Fibroblast of villous mesenchyme (primary cell): ENCODE measurements around the gene NAA16. TPM values are rescaled to one million over a fixed set of nuclear protein-coding genes. Genes with fewer than 3 reads are reported as not detected.
A peak's percentile ranks its signal among the peaks of the same experiment; 100 is the strongest.

Experiments used
- DNase-seq: peaks from one replicate; pipeline ENCODE4 v3.0.0-alpha.2; 2010; ENCODE audit warnings: low read depth
- H3K4me3 ChIP-seq: 2 replicates; pipeline ENCODE4 v1.5.1; 2011; ENCODE audit warnings: low read depth, mild to moderate bottlenecking, low read length
- CTCF ChIP-seq: IDR thresholded peaks from 2 replicates; pipeline ENCODE4 v1.5.1; 2012; ENCODE audit warnings: low read depth, mild to moderate bottlenecking, low read length; ENCODE audit not compliant: insufficient read depth
- total RNA-seq: library from RNA; depleted of rRNA; stranded (reverse); fragments of >200 nt; gene quantifications from 2 replicates; pipeline ENCODE4 v1.2.3, GENCODE V29; 2012

NAA16 gene
- total RNA-seq, 1 donor: 24.2 TPM

- DNase-seq: no peak
- TF ChIP-seq CTCF: no peak
- H3K4me3 ChIP-seq: no peak overlapping the region
Observed at GRCh38 chr13:41388143-41388881, 77.2 kb downstream of the NAA16 start.

- no peak for TF ChIP-seq CTCF
- DNase-seq: peak; percentile 21
- H3K4me3 ChIP-seq: no peak overlapping the region
Observed at GRCh38 chr13:41389580-41389979, 78.5 kb downstream of the NAA16 start.

- H3K4me3 ChIP-seq: no peak overlapping the region
- TF ChIP-seq CTCF: no peak
Observed at GRCh38 chr13:41394166-41394565, 83.1 kb downstream of the NAA16 start.

GRCh38 chr13:41398494-41399170, 87.6 kb downstream of the NAA16 start:
- TF ChIP-seq CTCF: no peak
- H3K4me3 ChIP-seq: no peak overlapping the region
- DNase-seq: no peak

More at GRCh38 chr13:41394166-41394565, 83.1 kb downstream of the NAA16 start:
- DNase-seq: no peak

GRCh38 chr13:41401366-41401765, 90.3 kb downstream of the NAA16 start:
- DNase-seq: no peak
- peak; percentile 5 for TF ChIP-seq CTCF
- H3K4me3 ChIP-seq: no peak overlapping the region

GRCh38 chr13:41402691-41403511, 91.8 kb downstream of the NAA16 start:
- no peak for DNase-seq
- no peak overlapping the region for H3K4me3 ChIP-seq
- no peak for TF ChIP-seq CTCF
